Breast epithelium (tissue), 3 donors: Measurements from ENCODE around the gene KDM1B.

Experiments used
- POLR2A ChIP-seq: fragments of 450-650 bp; IDR thresholded peaks from one replicate; pipeline ENCODE4 v1.6.1; 2016; ENCODE audit warnings: antibody characterized with exemption, mild to moderate bottlenecking, moderate library complexity
- POLR2AphosphoS5 ChIP-seq, 3 donors: sonication (generic); formaldehyde crosslinking; IDR thresholded peaks; one replicate each; pipeline ENCODE4 v1.6.1; 2017; ENCODE audit warnings: antibody characterized with exemption in 3 of 3
- TF ChIP-seq, protein P1 (sequence below), 3 donors: fragments of 450-650 bp; IDR thresholded peaks; one replicate each; pipeline ENCODE4 v1.5.1; 2016 to 2017; ENCODE audit warnings: antibody characterized with exemption in 3 of 3, mild to moderate bottlenecking in 3 of 3, moderate library complexity in 3 of 3

DNA sequence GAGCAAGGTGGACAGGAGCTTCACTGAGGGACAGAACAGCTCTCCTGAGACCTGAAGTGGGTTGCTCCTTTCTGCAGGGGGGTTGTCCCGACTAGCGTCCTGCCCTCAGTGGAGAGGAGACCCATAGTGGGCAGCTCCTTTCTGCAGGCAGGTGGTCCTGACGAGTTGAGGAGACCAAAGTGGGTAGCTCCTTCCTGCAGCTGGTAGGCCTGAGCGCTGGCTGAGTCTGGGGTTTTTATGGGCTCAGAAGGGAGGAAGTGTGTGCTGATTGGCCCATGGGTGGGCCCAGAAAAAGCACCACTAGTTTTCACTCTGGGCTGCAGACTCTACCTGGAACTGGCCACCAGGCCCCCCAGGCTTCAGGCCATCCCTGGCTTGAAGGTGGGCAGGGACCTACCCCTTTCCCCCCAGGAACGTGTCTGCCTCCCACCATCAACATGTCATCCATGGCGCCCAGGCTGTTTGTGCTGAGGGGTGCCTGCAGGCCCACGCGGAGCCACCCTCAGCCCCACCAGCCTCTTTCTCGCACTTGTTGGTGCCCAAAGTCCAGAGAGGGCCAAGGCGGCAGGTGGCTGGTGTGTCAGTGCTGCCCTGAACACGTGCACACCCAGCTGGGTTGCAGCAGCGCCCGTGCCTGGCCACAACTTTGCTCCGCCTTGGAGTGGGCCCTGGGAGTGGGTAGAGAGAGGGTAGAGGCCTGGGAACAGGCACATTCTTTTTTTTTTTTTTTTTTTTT is 110.7 kb downstream of the KDM1B start:
- TF ChIP-seq POLR2AphosphoS5 (IDR thresholded peaks at IDR 0.05): no peak
- TF ChIP-seq, protein P1, sequence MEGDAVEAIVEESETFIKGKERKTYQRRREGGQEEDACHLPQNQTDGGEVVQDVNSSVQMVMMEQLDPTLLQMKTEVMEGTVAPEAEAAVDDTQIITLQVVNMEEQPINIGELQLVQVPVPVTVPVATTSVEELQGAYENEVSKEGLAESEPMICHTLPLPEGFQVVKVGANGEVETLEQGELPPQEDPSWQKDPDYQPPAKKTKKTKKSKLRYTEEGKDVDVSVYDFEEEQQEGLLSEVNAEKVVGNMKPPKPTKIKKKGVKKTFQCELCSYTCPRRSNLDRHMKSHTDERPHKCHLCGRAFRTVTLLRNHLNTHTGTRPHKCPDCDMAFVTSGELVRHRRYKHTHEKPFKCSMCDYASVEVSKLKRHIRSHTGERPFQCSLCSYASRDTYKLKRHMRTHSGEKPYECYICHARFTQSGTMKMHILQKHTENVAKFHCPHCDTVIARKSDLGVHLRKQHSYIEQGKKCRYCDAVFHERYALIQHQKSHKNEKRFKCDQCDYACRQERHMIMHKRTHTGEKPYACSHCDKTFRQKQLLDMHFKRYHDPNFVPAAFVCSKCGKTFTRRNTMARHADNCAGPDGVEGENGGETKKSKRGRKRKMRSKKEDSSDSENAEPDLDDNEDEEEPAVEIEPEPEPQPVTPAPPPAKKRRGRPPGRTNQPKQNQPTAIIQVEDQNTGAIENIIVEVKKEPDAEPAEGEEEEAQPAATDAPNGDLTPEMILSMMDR (IDR thresholded peaks at IDR 0.05): no peak
- no peak for TF ChIP-seq POLR2A
